ENCODE measurements around the gene PHF8. TPM values are rescaled to one million over a fixed set of nuclear protein-coding genes. Genes with fewer than 3 reads are reported as not detected.
A peak's percentile ranks its signal among the peaks of the same experiment; 100 is the strongest.

PHF8 gene
- total RNA-seq, 1 donor from 2014 or later = 12.6 TPM

- DNase-seq (ENCODE audit: low read depth) (peak; percentile 12), FAIRE-seq (peak; percentile 13)
- TF ChIP-seq, protein P1, sequence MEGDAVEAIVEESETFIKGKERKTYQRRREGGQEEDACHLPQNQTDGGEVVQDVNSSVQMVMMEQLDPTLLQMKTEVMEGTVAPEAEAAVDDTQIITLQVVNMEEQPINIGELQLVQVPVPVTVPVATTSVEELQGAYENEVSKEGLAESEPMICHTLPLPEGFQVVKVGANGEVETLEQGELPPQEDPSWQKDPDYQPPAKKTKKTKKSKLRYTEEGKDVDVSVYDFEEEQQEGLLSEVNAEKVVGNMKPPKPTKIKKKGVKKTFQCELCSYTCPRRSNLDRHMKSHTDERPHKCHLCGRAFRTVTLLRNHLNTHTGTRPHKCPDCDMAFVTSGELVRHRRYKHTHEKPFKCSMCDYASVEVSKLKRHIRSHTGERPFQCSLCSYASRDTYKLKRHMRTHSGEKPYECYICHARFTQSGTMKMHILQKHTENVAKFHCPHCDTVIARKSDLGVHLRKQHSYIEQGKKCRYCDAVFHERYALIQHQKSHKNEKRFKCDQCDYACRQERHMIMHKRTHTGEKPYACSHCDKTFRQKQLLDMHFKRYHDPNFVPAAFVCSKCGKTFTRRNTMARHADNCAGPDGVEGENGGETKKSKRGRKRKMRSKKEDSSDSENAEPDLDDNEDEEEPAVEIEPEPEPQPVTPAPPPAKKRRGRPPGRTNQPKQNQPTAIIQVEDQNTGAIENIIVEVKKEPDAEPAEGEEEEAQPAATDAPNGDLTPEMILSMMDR (IDR thresholded peaks at IDR 0.05; ENCODE audit: insufficient read depth, low read length, severe bottlenecking) = no peak
- no peak overlapping the region for H3K4me3 ChIP-seq (ENCODE audit: low read depth, low read length)
- H3K27me3 ChIP-seq (ENCODE audit: control insufficient read depth, insufficient read depth, low read length) = no peaks in the 10 kb centered on the region
- H3K36me3 ChIP-seq (ENCODE audit: control insufficient read depth, insufficient read depth, low read length) = no peaks in the 10 kb centered on the region
These were observed 113.5 kb downstream of the PHF8 start for GRCh38 chrX:53930515-53931380.

DNA sequence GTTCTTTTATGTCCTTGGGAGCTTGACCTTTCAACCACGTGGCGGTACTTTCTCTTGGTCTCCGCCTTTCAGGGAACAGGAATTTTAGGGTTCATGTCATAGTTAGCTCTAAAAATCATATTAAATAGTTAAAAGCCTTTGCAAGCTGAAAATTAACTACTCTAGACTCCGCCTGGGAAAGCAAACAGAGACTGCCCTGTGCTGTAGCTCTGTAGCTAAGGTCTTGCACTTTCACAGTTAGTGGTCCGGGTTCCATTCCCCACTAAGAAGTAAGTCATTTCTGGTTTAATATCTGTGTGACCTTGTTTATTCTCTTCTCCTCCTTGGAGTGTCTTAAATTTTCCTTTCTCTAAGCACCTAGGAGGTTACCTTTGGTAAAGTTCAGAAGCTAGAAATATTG, 118.2 kb downstream of the PHF8 start:
- Histone ChIP-seq H3K4me3 (ENCODE audit: low read depth, low read length) (no peak overlapping the region), H3K36me3 (ENCODE audit: control insufficient read depth, insufficient read depth, low read length) (no peaks in the 10 kb centered on the region), H3K27me3 (ENCODE audit: control insufficient read depth, insufficient read depth, low read length) (no peaks in the 10 kb centered on the region)
- TF ChIP-seq, protein P1 (IDR thresholded peaks at IDR 0.05; ENCODE audit: insufficient read depth, low read length, severe bottlenecking) = no peak
- DNase-seq (ENCODE audit: low read depth) = no peak
- no peak for FAIRE-seq

GRCh38 chrX:53918702-53919101, 125.6 kb downstream of the PHF8 start:
- DNase-seq (ENCODE audit: low read depth) (no peak), FAIRE-seq (no peak)
- Histone ChIP-seq H3K4me3 (ENCODE audit: low read depth, low read length) (no peak overlapping the region), H3K36me3 (ENCODE audit: control insufficient read depth, insufficient read depth, low read length) (no peaks in the 10 kb centered on the region), H3K27me3 (ENCODE audit: control insufficient read depth, insufficient read depth, low read length) (no peaks in the 10 kb centered on the region)
- TF ChIP-seq, protein P1 (IDR thresholded peaks at IDR 0.05; ENCODE audit: insufficient read depth, low read length, severe bottlenecking) = no peak

GRCh38 chrX:53900623-53901022, 143.7 kb downstream of the PHF8 start:
- TF ChIP-seq, protein P1 (IDR thresholded peaks at IDR 0.05; ENCODE audit: insufficient read depth, low read length, severe bottlenecking) = no peak
- FAIRE-seq (no peak), DNase-seq (ENCODE audit: low read depth) (no peak)

GRCh38 chrX:53895270-53895669, 149.0 kb downstream of the PHF8 start:
- DNase-seq (ENCODE audit: low read depth) = no peak
- Histone ChIP-seq H3K4me3 (ENCODE audit: low read depth, low read length) (no peak overlapping the region), H3K27me3 (ENCODE audit: control insufficient read depth, insufficient read depth, low read length) (no peaks in the 10 kb centered on the region), H3K36me3 (ENCODE audit: control insufficient read depth, insufficient read depth, low read length) (no peaks in the 10 kb centered on the region)
- TF ChIP-seq, protein P1 (IDR thresholded peaks at IDR 0.05; ENCODE audit: insufficient read depth, low read length, severe bottlenecking) = no peak
- FAIRE-seq = no peak

More at GRCh38 chrX:53900623-53901022, 143.7 kb downstream of the PHF8 start:
- no peaks in the 10 kb centered on the region for H3K36me3 ChIP-seq (ENCODE audit: control insufficient read depth, insufficient read depth, low read length)
- H3K4me3 ChIP-seq (ENCODE audit: low read depth, low read length) = no peak overlapping the region
- no peaks in the 10 kb centered on the region for H3K27me3 ChIP-seq (ENCODE audit: control insufficient read depth, insufficient read depth, low read length)

Other genes with a start within 250 kb of the PHF8 start
- gene FAM120C, start 138.8 kb upstream of the PHF8 start, total RNA-seq = 0.53 and 1.8 TPM in 2 replicates

Data from bronchial epithelial cell (primary cell).